A673 (cell line): ENCODE data around the gene AGMO. TPM values are rescaled to one million over a fixed set of nuclear protein-coding genes. Genes with fewer than 3 reads are reported as not detected.

Source experiments
- BruUV-seq: library from RNA; stranded (reverse); fragments of 400-500 nt; replicated peaks from 2 replicates; lab custom pipeline; 2021; lab: Mats Ljungman, UMichigan
- CTCF ChIA-PET: fragments of 300-600 bp; sonication (Branson Sonifier 250); formaldehyde crosslinking; loops from one replicate; lab custom pipeline; 2022; ENCODE audit warnings: antibody characterized with exemption; lab: Charles Lee
- POLR2A ChIA-PET: fragments of 300-600 bp; sonication (Branson Sonifier 250); formaldehyde crosslinking; loops from one replicate; lab custom pipeline; 2022; ENCODE audit warnings: antibody characterized with exemption; ENCODE audit not compliant: low non-redundant PET; lab: Charles Lee
- DNase-seq: peaks from one replicate; pipeline ENCODE4 v3.0.0-alpha.2; 2015; ENCODE audit warnings: low spot score
- H3K27ac ChIP-seq: fragments of 200-600 bp; sonication (generic); 2 replicates; pipeline ENCODE4 v1.5.1; 2016; ENCODE audit warnings: mixed run types, low read depth, mild to moderate bottlenecking, mixed read lengths, antibody characterized with exemption, low read length; ENCODE audit not compliant: poor library complexity, severe bottlenecking
- H3K27me3 ChIP-seq: fragments of 200-600 bp; sonication (generic); replicated peaks from 2 replicates; pipeline ENCODE4 v1.6.1; 2017; ENCODE audit warnings: mixed run types, low read depth, mild to moderate bottlenecking, mixed read lengths, antibody characterized with exemption, low read length; ENCODE audit not compliant: insufficient read depth, poor library complexity
- H3K36me3 ChIP-seq: fragments of 200-600 bp; sonication (generic); 2 replicates; pipeline ENCODE4 v1.6.1; 2016; ENCODE audit warnings: mixed run types, mild to moderate bottlenecking, mixed read lengths, antibody characterized with exemption, low read length; ENCODE audit not compliant: insufficient read depth, poor library complexity, severe bottlenecking
- H3K4me1 ChIP-seq: fragments of 200-600 bp; sonication (generic); 2 replicates; pipeline ENCODE4 v1.6.1; 2017; ENCODE audit warnings: mixed run types, mild to moderate bottlenecking, mixed read lengths, antibody characterized with exemption, low read length; ENCODE audit not compliant: insufficient read depth, poor library complexity, severe bottlenecking
- H3K4me3 ChIP-seq: fragments of 200-600 bp; sonication (generic); 2 replicates; pipeline ENCODE4 v1.5.1; 2016; ENCODE audit warnings: low read depth, mixed run types, mild to moderate bottlenecking, mixed read lengths, low read length; ENCODE audit not compliant: poor library complexity, severe bottlenecking
- H3K9me3 ChIP-seq: fragments of 200-600 bp; sonication (generic); 2 replicates; pipeline ENCODE4 v1.6.1; 2016; ENCODE audit warnings: mixed run types, low read depth, mild to moderate bottlenecking, mixed read lengths, antibody characterized with exemption, low read length; ENCODE audit not compliant: poor library complexity, severe bottlenecking
- EZH2 ChIP-seq: fragments of 200-600 bp; sonication (generic); IDR thresholded peaks from 2 replicates; pipeline ENCODE4 v1.6.1; 2017; ENCODE audit warnings: borderline replicate concordance, low read depth, mild to moderate bottlenecking, mixed read lengths, antibody characterized with exemption, low read length; ENCODE audit not compliant: poor library complexity, severe bottlenecking
- intact Hi-C: fragments of 100-400 bp; cut with micrococcal nuclease; formaldehyde crosslinking; loops from one replicate; pipeline ENCODE4 v1.10.0; 2022; ENCODE audit not compliant: unreplicated experiment
- total RNA-seq: library from RNA; stranded (reverse); gene quantifications from 2 replicates; pipeline ENCODE4 v1.2.3, GENCODE V29; 2021
- TF ChIP-seq, protein P1 (sequence below): fragments of 300-800, 200-600 bp; sonication (generic); conservative IDR thresholded peaks from 2 replicates; pipeline ENCODE4 v1.5.1; 2017; ENCODE audit warnings: low read depth, mild to moderate bottlenecking, antibody characterized with exemption, low read length, moderate library complexity, mixed read lengths

The AGMO gene
- total RNA-seq, 1 experiment from 2014 or later, result not detected

DNA sequence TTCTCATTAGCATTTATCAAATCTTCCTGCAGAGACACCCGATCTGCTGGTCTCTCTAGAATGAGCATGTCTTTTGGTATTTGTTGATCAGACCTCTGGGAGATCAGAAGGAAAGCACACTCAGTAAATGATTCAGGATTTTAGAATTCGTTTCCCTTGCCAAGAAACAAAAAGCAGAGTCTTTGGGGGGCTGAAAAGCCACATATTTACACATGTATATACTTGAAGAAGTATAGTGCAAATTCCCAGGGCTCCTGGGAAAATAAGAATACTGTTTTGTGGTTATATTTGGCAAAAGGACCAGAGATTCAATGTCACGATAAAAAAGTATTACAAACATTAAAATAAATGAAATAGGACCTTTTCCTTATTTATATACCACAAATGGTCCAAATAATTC is 100.2 kb downstream of the AGMO start:
- H3K4me3 ChIP-seq, result no peak overlapping the region
- H3K27ac ChIP-seq, result no peak overlapping the region
- no peaks in the 10 kb centered on the region for H3K27me3 ChIP-seq
- peak; percentile 57 for DNase-seq
- no TSS peak for BruUV-seq
- H3K9me3 ChIP-seq, result no peaks in the 10 kb centered on the region
- H3K4me1 ChIP-seq, result peaks cover 11% of the 10 kb centered on the region
- intact Hi-C loops, result no loop called here
- ChIA-PET CTCF (no interaction called here), POLR2A (no interaction called here)
- no peaks in the 10 kb centered on the region for H3K36me3 ChIP-seq
- TF ChIP-seq EZH2, result no peak
- TF ChIP-seq, protein P1, sequence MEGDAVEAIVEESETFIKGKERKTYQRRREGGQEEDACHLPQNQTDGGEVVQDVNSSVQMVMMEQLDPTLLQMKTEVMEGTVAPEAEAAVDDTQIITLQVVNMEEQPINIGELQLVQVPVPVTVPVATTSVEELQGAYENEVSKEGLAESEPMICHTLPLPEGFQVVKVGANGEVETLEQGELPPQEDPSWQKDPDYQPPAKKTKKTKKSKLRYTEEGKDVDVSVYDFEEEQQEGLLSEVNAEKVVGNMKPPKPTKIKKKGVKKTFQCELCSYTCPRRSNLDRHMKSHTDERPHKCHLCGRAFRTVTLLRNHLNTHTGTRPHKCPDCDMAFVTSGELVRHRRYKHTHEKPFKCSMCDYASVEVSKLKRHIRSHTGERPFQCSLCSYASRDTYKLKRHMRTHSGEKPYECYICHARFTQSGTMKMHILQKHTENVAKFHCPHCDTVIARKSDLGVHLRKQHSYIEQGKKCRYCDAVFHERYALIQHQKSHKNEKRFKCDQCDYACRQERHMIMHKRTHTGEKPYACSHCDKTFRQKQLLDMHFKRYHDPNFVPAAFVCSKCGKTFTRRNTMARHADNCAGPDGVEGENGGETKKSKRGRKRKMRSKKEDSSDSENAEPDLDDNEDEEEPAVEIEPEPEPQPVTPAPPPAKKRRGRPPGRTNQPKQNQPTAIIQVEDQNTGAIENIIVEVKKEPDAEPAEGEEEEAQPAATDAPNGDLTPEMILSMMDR, result no peak

DNA sequence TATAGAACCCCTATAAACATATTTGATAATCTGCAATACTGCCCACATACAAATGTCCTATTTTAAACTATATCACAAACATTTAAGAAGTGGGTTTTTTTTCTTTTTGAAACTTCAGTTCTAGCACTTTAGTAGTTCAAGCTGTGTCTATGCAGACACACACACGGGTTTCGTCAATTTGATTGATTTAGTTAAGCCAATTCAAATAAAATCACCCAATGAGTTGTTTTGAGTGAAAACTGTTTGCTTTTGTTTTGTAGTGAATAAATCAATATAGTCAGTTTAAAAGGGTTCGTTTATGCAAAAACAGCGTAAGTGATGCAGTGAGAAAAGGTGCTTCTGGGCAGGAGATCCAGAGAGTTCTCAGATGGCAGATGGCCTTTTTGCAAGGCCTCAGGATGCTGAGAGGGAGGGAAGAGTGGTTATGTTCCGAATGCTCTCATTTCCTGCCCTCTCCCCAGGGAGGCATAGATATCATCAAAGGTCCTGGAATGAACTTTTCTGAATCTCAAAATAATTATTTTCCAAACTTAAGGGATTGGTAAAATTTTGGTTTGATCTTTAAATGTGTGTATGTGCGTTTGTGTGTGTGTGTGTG is 102.7 kb downstream of the AGMO start:
- no TSS peak for BruUV-seq
- Histone ChIP-seq H3K4me1 (peaks cover 11% of the 10 kb centered on the region), H3K9me3 (no peaks in the 10 kb centered on the region), H3K27me3 (no peaks in the 10 kb centered on the region), H3K36me3 (no peaks in the 10 kb centered on the region), H3K27ac (no peak overlapping the region), H3K4me3 (no peak overlapping the region)
- TF ChIP-seq EZH2, result no peak
- TF ChIP-seq, protein P1, result no peak
- CTCF ChIA-PET, result no interaction called here
- intact Hi-C loops, result no loop called here
- POLR2A ChIA-PET, result no interaction called here
- DNase-seq, result peak; percentile 72

GRCh38 chr7:15457990-15458955 is 103.5 kb downstream of the AGMO start:
- CTCF ChIA-PET, result no interaction called here
- Histone ChIP-seq H3K36me3 (no peaks in the 10 kb centered on the region), H3K27me3 (no peaks in the 10 kb centered on the region), H3K27ac (no peak overlapping the region), H3K9me3 (no peaks in the 10 kb centered on the region), H3K4me3 (no peak overlapping the region), H3K4me1 (peaks cover 11% of the 10 kb centered on the region)
- no peak for DNase-seq
- TF ChIP-seq EZH2, result no peak
- TF ChIP-seq, protein P1, result no peak
- intact Hi-C loops, result no loop called here
- POLR2A ChIA-PET, result interaction anchor here (0.6 kb wide), 1 partner anchor 1308 kb away, joined by 3 read pairs; no protein-coding TSS in a partner anchor
- BruUV-seq, result no TSS peak
